Suprapubic skin (tissue), 4 donors: Measurements from ENCODE around the gene AHNAK2. TPM values are rescaled to one million over a fixed set of nuclear protein-coding genes. Genes with fewer than 3 reads are reported as not detected.
A peak's percentile ranks its signal among the peaks of the same experiment; 100 is the strongest.

Experiments
- DNase-seq, 2 donors: peaks; one replicate each; pipeline ENCODE4 v3.0.0-alpha.2; 2019; ENCODE audit warnings: low spot score in 2 of 2
- H3K27ac ChIP-seq: fragments of 200-600 bp; sonication (generic); one replicate; pipeline ENCODE4 v1.5.1; 2019
- H3K27me3 ChIP-seq: fragments of 200-600 bp; sonication (generic); one replicate; pipeline ENCODE4 v1.5.1; 2019
- H3K36me3 ChIP-seq: fragments of 200-600 bp; sonication (generic); one replicate; pipeline ENCODE4 v1.5.1; 2019
- H3K4me1 ChIP-seq: fragments of 200-600 bp; sonication (generic); one replicate; pipeline ENCODE4 v1.5.1; 2019
- H3K4me3 ChIP-seq: fragments of 200-600 bp; sonication (generic); one replicate; pipeline ENCODE4 v1.5.1; 2019; ENCODE audit warnings: mild to moderate bottlenecking
- H3K9me3 ChIP-seq: fragments of 200-600 bp; sonication (generic); one replicate; pipeline ENCODE4 v1.5.1; 2019
- CTCF ChIP-seq, 2 donors: fragments of 200-600 bp in 1 of 2; fragments of 450-650 bp in 1 of 2; sonication (generic) in 1 of 2; IDR thresholded peaks; one replicate each; pipeline ENCODE4 v1.5.1; 2016 to 2019; ENCODE audit warnings: antibody characterized with exemption in 2 of 2, mild to moderate bottlenecking in 1 of 2, moderate library complexity in 1 of 2
- EP300 ChIP-seq: sonication (generic); formaldehyde crosslinking; IDR thresholded peaks from one replicate; pipeline ENCODE4 v1.6.1; 2017; ENCODE audit warnings: antibody characterized with exemption
- POLR2A ChIP-seq, 2 donors: fragments of 450-650 bp; IDR thresholded peaks; one replicate each; pipeline ENCODE4 v1.6.1; 2017; ENCODE audit warnings: antibody characterized with exemption in 2 of 2, mild to moderate bottlenecking in 2 of 2, moderate library complexity in 2 of 2
- POLR2AphosphoS5 ChIP-seq, 3 donors: sonication (generic); formaldehyde crosslinking; IDR thresholded peaks; one replicate each; pipeline ENCODE4 v1.6.1; 2017; ENCODE audit warnings: antibody characterized with exemption in 3 of 3
- WGBS: methylation state at CpG from one replicate; pipeline ENCODE4 v1.1.5; 2018; 5-methylcytosine and 5-hydroxymethylcytosine counted together
- total RNA-seq, 4 donors: library from RNA; depleted of rRNA; stranded (reverse); fragments of >200 nt; gene quantifications; one replicate each; pipeline ENCODE4 v1.1.0, GENCODE V29; 2016

AHNAK2 gene
- total RNA-seq, 4 donors from 2014 or later = 829 to 975 (median 858) TPM

- Histone ChIP-seq H3K27me3 (no peaks in the 10 kb centered on the region), H3K4me1 (peaks cover 26% of the 10 kb centered on the region), H3K36me3 (no peaks in the 10 kb centered on the region), H3K4me3 (no peak overlapping the region), H3K27ac (no peak overlapping the region), H3K9me3 (no peaks in the 10 kb centered on the region)
- DNase-seq = peak in 1 of 2 donors; percentile 76
- 64% methylated on average over 7 of the region's 9 CpGs for WGBS
- TF ChIP-seq POLR2A (IDR thresholded peaks at IDR 0.05) (no peak), POLR2AphosphoS5 (IDR thresholded peaks at IDR 0.05) (no peak), CTCF (IDR thresholded peaks at IDR 0.05) (no peak), EP300 (no peak)
Measured at GRCh38 chr14:104931304-104931770, 46.8 kb downstream of the AHNAK2 start.

GRCh38 chr14:104930526-104931303, 47.5 kb downstream of the AHNAK2 start:
- H3K27ac ChIP-seq = no peak overlapping the region
- peak in 1 of 2 donors; percentile 69 for DNase-seq
- 83% methylated on average over 5 of the region's 10 CpGs for WGBS

GRCh38 chr14:104929268-104930230, 48.6 kb downstream of the AHNAK2 start:
- H3K4me3 ChIP-seq = no peak overlapping the region
- DNase-seq = no peak
- 67% methylated on average over 3 of the region's 15 CpGs for WGBS

More at GRCh38 chr14:104930526-104931303, 47.5 kb downstream of the AHNAK2 start:
- no peak overlapping the region for H3K4me3 ChIP-seq
- TF ChIP-seq POLR2AphosphoS5 (IDR thresholded peaks at IDR 0.05) (no peak), CTCF (IDR thresholded peaks at IDR 0.05) (no peak), POLR2A (IDR thresholded peaks at IDR 0.05) (no peak), EP300 (no peak)
- no peaks in the 10 kb centered on the region for H3K27me3 ChIP-seq
- peaks cover 26% of the 10 kb centered on the region for H3K4me1 ChIP-seq
- no peaks in the 10 kb centered on the region for H3K36me3 ChIP-seq
- no peaks in the 10 kb centered on the region for H3K9me3 ChIP-seq

GRCh38 chr14:104928391-104929133, 49.6 kb downstream of the AHNAK2 start:
- Histone ChIP-seq H3K4me1 (peaks cover 12% of the 10 kb centered on the region), H3K36me3 (no peaks in the 10 kb centered on the region), H3K27ac (no peak overlapping the region), H3K4me3 (no peak overlapping the region), H3K9me3 (no peaks in the 10 kb centered on the region), H3K27me3 (no peaks in the 10 kb centered on the region)
- TF ChIP-seq POLR2A (IDR thresholded peaks at IDR 0.05) = no peak
- no peak for TF ChIP-seq EP300
- no peak for TF ChIP-seq CTCF (IDR thresholded peaks at IDR 0.05)
- no peak for TF ChIP-seq POLR2AphosphoS5 (IDR thresholded peaks at IDR 0.05)
- peak in 1 of 2 donors; percentile 64 for DNase-seq
- WGBS = 90% methylated on average over 14 of the region's 17 CpGs

More at GRCh38 chr14:104929268-104930230, 48.6 kb downstream of the AHNAK2 start:
- H3K27ac ChIP-seq = no peak overlapping the region
- peaks cover 22% of the 10 kb centered on the region for H3K4me1 ChIP-seq
- no peaks in the 10 kb centered on the region for H3K27me3 ChIP-seq
- TF ChIP-seq POLR2A (IDR thresholded peaks at IDR 0.05) (no peak), POLR2AphosphoS5 (IDR thresholded peaks at IDR 0.05) (no peak), CTCF (IDR thresholded peaks at IDR 0.05) (no peak), EP300 (no peak)
- H3K9me3 ChIP-seq = no peaks in the 10 kb centered on the region
- H3K36me3 ChIP-seq = no peaks in the 10 kb centered on the region
